Fibroblast of skin of abdomen (primary cell): Measurements from ENCODE around the gene CBX7. TPM values are rescaled to one million over a fixed set of nuclear protein-coding genes. Genes with fewer than 3 reads are reported as not detected.

ENCODE experiments used
- DNase-seq: peaks from one replicate; pipeline ENCODE4 v3.0.0-alpha.2; 2013
- polyA plus RNA-seq, 2 experiments: library from polyadenylated mRNA; unstranded; fragments of 120-200 nt; gene quantifications; one replicate each; pipeline ENCODE4 v1.2.1, GENCODE V29; 2013; ENCODE audit not compliant: insufficient read length in 2 of 2

Gene CBX7
- polyA plus RNA-seq (2013, experiment 1 of 2; ENCODE audit: insufficient read length), result 1.7 TPM
- polyA plus RNA-seq (2013, experiment 2 of 2; ENCODE audit: insufficient read length), result 2.1 TPM

GRCh38 chr22:39152511-39153219 lies at the start of gene CBX7:
TSS of gene CBX7 (minus strand) at chr22:39152680. CDS start at chr22:39152444, 236 bp downstream.
- peak; percentile 80 for DNase-seq

GRCh38 chr22:39197578-39197977 lies 45.1 kb upstream of the CBX7 start:
- no peak for DNase-seq

GRCh38 chr22:39194098-39194497 lies 41.6 kb upstream of the CBX7 start:
- DNase-seq, result no peak

DNA sequence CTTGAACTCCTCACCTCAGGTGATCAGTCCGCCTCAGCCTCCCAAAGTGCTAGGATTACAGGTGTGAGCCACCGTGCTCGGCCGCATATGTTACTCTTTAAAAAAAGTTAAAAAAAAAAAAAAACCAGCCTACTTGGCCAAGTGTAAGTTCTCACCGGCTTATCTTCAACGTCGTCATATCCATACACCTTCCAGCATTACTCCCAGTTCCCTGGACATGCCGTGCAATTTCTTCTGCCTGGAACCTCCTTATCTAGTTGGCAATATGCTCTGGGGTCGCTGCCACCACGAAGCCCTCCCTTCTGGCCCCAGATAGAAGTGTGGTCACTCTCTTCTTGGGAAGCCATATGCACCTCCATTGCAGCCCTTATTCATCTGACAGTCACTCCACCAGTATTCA lies 36.3 kb upstream of the CBX7 start:
- DNase-seq, result no peak

DNA sequence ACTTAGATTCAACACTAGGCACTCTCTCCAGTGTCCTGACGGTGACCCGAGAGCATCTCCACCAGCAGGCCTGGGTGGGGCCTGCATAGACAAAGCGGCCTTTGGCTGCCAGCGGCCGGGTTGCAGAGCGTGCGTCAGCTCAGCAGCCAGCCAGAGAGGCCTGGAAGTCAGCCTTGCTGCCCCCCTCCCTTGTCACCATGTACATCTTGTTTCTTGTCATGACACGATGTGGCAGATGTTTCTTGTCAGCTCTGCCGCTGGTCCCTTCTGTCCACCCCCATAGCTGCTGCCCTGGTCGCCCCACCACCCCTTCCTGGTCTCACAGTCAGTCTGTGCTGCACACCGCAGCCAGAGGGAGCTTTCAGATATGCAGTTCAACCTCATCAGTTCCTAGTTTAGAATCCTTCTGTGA lies 33.1 kb upstream of the CBX7 start:
- peak; percentile 47 for DNase-seq

- DNase-seq, result no peak
These were observed 32.4 kb upstream of the CBX7 start for GRCh38 chr22:39184586-39185577.

- peak; percentile 50 for DNase-seq
These were observed 31.6 kb upstream of the CBX7 start for GRCh38 chr22:39183991-39184585.

- peak; percentile 41 for DNase-seq
These were observed 30.1 kb upstream of the CBX7 start for GRCh38 chr22:39182478-39183030.

GRCh38 chr22:39181778-39182177 lies 29.3 kb upstream of the CBX7 start:
- no peak for DNase-seq

- DNase-seq, result no peak
These were observed 28.9 kb upstream of the CBX7 start for GRCh38 chr22:39181356-39181755.

GRCh38 chr22:39179841-39180335 lies 27.4 kb upstream of the CBX7 start:
- DNase-seq, result no peak

- DNase-seq, result no peak
These were observed 26.9 kb upstream of the CBX7 start for GRCh38 chr22:39179401-39179827.

DNA sequence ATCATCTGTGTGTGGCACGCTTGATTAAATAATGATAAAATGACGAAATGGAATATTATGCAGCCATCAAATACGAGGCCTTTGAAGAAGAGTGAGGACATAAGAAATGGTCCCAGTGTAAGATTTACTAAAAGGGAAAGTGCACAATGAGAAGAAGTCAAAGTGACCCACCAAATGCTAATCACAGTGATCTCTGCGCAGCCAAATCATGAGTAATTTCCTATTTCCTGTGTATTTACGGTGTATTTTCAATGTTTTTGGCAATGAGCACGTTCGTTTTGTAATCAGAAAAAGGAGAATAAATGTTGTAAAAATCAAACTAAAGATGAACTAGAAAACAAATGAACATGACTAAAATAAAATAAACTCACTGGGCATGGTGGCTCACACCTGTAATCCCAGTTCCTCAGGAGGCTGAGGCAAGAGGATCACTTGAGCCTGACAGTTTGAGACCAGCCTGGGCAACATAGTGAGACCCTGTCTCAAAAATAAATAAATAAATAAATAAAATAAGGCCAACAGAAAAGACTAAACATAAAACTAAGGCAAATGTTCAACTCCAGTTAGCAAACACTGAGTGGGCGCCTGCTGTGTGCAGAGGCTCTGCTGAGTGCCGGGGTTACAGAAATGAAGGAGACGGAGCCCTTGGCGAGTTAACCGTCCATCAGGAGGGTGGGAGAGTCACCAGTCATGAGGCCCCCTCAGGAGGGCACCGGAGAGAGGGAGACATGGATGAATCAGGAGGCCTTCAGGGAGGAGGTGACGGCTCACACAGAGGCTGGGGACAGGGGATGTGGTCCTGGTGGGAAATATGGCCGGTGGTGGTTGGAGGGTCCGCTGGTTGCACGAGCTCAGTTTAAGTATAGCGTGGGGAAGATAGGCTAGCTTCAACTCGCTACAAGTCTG lies 26.0 kb upstream of the CBX7 start:
- DNase-seq, result no peak

GRCh38 chr22:39177791-39178190 lies 25.3 kb upstream of the CBX7 start:
- DNase-seq, result no peak

GRCh38 chr22:39177456-39177775 lies 24.9 kb upstream of the CBX7 start:
- DNase-seq, result no peak

DNA sequence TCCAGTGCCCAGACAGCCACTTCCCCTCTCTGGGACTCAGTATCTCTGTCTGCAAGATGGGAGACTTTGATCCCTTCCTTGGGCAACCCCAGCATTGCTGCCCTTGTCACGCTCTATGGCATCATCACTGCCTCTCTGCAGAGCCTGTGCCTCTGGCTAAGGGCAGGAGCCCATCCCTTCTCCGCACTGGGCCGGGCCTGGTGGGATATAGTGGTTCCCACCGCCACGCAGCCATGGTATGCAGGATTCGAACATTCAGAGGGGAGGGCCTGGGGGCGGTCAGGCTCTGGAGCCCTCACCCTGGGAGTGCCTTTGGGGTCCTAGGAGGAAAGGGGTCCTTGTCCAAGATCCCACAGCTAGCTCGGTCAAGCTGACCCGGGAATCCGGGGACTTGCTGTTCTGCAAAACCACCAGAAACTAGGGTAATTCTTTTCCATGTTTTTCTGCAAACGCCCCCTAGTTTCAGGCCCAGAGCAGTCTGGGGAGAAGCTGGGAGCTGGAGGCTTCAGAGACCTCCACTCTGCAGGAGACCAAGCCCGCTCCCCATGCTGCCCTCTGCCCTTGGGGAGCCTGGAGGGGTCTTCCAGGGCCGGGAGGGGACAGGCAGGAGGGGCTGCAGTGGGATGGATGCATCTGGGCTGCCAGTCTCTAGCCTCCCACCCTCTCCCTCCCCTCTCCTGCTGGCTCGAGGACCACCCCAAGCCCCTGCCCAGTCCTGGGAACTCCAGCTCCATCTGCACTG lies 24.4 kb upstream of the CBX7 start:
- no peak for DNase-seq

DNA sequence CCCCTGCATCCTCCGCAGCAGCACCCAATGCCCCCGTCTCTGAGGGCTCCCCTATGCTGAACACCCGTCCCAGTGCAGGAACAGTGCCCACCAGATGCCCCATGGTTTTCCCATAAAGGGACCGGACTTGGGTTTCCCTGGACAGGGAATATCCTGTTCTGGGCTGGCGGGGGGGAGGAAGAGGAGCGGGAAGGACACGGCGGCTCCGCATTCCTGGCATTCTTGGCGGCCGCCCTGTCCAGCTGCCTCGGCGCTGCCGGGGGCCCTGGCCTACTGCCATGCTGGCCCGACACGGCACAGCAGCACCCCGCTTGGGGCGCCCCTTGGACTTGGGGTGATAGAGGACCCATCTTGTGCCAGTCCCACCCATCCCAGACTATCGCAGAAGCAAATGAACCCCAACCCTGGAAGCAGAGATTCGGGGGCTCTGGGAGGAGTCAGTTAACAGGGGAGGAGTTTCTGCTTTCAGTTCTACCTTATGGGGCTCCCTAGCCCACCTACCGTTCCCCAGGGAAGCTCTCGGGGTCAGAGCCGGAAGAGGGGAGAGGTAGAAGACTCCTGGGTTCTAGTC lies 23.7 kb upstream of the CBX7 start:
- peak; percentile 86 for DNase-seq

DNA sequence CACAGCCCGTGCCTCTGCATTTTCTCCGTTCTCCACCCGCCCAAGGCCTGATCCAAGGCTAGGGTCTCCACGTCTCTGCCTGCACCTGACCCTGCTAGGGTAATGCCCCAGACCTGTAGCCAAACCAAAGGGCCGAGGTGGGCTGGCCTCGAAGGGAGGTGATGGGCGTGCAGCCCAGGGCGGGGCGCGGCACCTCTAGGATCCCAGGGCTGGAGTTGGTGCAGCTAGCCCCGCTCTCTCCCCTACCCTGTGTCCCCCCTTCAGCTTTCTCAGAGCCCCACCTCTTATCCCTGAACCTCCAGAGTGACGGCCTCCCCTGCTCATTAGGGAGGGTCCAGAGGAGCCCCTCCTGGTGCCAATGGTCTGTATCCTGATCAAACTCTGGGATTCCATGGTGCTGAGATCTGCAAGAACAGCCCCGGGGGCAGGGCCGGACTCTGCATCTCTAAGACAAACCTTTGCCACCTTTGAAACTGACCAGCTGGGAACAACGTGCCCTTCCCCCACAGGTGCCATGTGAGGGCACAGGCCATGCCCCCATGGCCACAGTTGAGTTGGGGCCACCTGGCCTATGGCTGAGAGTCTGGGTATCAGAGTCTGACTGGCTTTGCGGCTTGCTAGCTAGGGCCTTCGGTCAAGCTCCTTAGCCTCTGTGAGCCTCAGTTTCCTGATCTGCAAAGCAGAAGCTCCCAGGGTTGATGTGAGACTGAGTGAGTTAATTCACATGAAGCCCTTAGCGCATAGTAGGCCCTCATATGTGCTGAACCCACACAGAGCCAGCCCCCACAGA lies 23.1 kb upstream of the CBX7 start:
- DNase-seq, result peak; percentile 24
